ENCODE results near the gene EXT2. TPM values are rescaled to one million over a fixed set of nuclear protein-coding genes. Genes with fewer than 3 reads are reported as not detected.

The EXT2 gene
- total RNA-seq, 3 donors from 2014 or later (not counting 1 experiment from before 2014, with no cell fraction given) = 44.2 to 50.3 (median 45.8) TPM

DNA sequence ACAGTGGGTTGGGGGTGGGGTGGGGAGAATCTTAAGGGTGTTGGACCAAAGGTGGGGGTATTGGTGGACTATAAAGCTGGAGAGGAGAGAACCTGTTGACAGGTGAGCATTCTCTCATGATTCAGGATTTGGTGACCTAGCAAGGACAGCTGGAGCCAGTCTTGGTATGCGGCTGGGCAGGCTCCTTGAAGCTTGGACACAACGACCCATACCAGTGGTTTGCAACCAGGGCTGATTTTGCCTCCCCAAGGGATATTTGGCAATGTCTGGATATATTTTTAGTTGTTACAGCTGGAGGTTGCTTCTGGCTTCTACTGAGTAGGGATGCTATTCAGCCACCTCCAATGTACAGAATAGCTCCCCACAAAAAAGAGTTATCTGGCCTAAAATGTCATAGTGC, 5.6 kb downstream of the EXT2 start:
- Mint-ChIP-seq H3K9me3 (no peaks in the 10 kb centered on the region), H3K27me3 (ENCODE audit: low read depth in 2 of 2) (no peaks in the 10 kb centered on the region), H3K4me3 (no peak overlapping the region), H3K27ac (no peak overlapping the region), H3K36me3 (no peaks in the 10 kb centered on the region), H3K4me1 (peaks cover 30 to 62% of the 10 kb centered on the region in 2 donors)
- Histone ChIP-seq H3K27ac (ENCODE audit: low read length) (no peak overlapping the region), H3K36me3 (ENCODE audit: control insufficient read depth, insufficient read depth, low read length) (no peaks in the 10 kb centered on the region), H3K4me3 (ENCODE audit: low read length) (no peak overlapping the region), H3K4me1 (ENCODE audit: control insufficient read depth, insufficient read depth, low read length) (peaks cover 8% of the 10 kb centered on the region), H3K9me3 (ENCODE audit: control insufficient read depth, insufficient read depth, low read length) (no peaks in the 10 kb centered on the region), H3K27me3 (ENCODE audit: control insufficient read depth, insufficient read depth, low read length) (no peaks in the 10 kb centered on the region)
- DNase-seq = no peak
- ATAC-seq = no peak
- intact Hi-C loops (cut with micrococcal nuclease) = no loop called here
- WGBS (ENCODE audit: insufficient coverage) = 91% methylated on average over 2 of the region's 2 CpGs
- TF ChIP-seq, protein P1, sequence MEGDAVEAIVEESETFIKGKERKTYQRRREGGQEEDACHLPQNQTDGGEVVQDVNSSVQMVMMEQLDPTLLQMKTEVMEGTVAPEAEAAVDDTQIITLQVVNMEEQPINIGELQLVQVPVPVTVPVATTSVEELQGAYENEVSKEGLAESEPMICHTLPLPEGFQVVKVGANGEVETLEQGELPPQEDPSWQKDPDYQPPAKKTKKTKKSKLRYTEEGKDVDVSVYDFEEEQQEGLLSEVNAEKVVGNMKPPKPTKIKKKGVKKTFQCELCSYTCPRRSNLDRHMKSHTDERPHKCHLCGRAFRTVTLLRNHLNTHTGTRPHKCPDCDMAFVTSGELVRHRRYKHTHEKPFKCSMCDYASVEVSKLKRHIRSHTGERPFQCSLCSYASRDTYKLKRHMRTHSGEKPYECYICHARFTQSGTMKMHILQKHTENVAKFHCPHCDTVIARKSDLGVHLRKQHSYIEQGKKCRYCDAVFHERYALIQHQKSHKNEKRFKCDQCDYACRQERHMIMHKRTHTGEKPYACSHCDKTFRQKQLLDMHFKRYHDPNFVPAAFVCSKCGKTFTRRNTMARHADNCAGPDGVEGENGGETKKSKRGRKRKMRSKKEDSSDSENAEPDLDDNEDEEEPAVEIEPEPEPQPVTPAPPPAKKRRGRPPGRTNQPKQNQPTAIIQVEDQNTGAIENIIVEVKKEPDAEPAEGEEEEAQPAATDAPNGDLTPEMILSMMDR (IDR thresholded peaks at IDR 0.05) = no peak

DNA sequence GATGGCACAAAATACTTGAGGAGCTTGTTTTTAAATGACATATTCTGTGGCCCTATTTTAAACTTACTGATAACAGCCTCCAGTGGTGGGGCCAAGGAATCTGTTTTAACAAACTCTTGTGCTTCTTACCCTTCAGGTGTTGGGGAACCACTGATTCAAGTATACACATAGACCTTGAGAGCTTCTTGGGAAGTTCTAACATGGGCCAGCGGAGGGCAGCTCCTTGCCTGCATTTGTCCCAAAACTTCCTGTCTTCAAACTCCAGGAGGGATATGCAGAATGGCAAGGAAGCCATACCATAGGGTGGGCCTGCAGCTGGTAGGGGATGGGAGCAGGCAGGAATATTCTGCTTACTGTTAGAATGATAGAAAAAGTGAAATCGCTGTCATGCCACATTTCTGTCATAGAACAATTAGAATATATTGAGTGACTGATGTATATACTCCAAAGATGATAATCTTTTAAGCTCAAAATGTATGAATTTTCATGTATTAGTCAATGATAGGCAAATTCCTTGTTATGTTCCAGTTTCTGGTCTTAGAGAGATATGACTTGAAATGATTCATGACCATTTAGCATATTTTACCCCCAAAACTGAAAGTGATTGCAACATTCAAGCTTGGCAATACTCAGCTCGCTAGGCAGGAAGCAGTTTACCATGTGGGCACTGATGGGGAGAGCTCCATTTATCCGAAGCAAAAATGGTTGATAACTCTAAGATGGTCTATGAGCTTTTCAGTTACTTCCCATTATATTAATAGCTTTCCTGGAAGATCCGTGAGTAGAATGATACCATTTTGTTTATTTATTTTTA, 9.2 kb downstream of the EXT2 start:
- Mint-ChIP-seq H3K4me1 (peaks cover 25 to 36% of the 10 kb centered on the region in 2 donors), H3K4me3 (no peak overlapping the region), H3K9me3 (no peaks in the 10 kb centered on the region), H3K27me3 (ENCODE audit: low read depth in 2 of 2) (no peaks in the 10 kb centered on the region), H3K36me3 (no peaks in the 10 kb centered on the region), H3K27ac (no peak overlapping the region)
- H3K4me3 ChIP-seq (ENCODE audit: low read length) = no peak overlapping the region
- no peak overlapping the region for H3K27ac ChIP-seq (ENCODE audit: low read length)
- no peaks in the 10 kb centered on the region for H3K4me1 ChIP-seq (ENCODE audit: control insufficient read depth, insufficient read depth, low read length)
- intact Hi-C loops (cut with micrococcal nuclease) = no loop called here
- TF ChIP-seq, protein P1 (IDR thresholded peaks at IDR 0.05) = no peak
- WGBS (ENCODE audit: insufficient coverage) = 80% methylated on average over 4 of the region's 5 CpGs
- DNase-seq (no peak), ATAC-seq (no peak)
- H3K36me3 ChIP-seq (ENCODE audit: control insufficient read depth, insufficient read depth, low read length) = peaks cover 16% of the 10 kb centered on the region
- H3K27me3 ChIP-seq (ENCODE audit: control insufficient read depth, insufficient read depth, low read length) = no peaks in the 10 kb centered on the region
- H3K9me3 ChIP-seq (ENCODE audit: control insufficient read depth, insufficient read depth, low read length) = no peaks in the 10 kb centered on the region

DNA sequence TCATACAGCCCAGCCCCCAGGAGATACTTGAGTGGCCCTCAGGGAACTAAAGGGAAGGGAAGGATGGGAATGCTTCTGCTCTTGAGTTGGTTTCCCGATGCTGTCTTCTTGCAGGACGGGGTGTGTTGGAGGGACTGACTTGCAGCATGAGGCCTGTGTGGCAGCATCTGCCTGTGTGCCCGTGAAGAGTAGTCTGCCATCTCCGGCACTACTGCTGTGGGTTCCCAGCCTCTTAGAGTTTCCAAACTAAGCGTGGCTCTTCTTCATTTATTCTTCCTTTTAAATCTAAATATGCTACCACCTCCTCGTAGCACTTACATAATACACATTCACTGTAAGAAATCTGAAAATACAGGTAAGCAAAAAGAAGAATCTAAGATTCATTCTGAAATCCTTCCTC, 12.8 kb downstream of the EXT2 start:
- Histone ChIP-seq H3K27ac (ENCODE audit: low read length) (no peak overlapping the region), H3K4me3 (ENCODE audit: low read length) (no peak overlapping the region), H3K4me1 (ENCODE audit: control insufficient read depth, insufficient read depth, low read length) (peaks cover 3% of the 10 kb centered on the region), H3K36me3 (ENCODE audit: control insufficient read depth, insufficient read depth, low read length) (peaks cover 30% of the 10 kb centered on the region), H3K27me3 (ENCODE audit: control insufficient read depth, insufficient read depth, low read length) (no peaks in the 10 kb centered on the region), H3K9me3 (ENCODE audit: control insufficient read depth, insufficient read depth, low read length) (no peaks in the 10 kb centered on the region)
- no peaks in the 10 kb centered on the region for H3K9me3 Mint-ChIP-seq
- H3K36me3 Mint-ChIP-seq = no peaks in the 10 kb centered on the region
- ATAC-seq (no peak), DNase-seq (no peak)
- H3K4me3 Mint-ChIP-seq = no peak overlapping the region
- intact Hi-C loops (cut with micrococcal nuclease) = no loop called here
- H3K4me1 Mint-ChIP-seq = peaks cover 9 to 19% of the 10 kb centered on the region in 2 donors
- 95% methylated on average over 6 of the region's 6 CpGs for WGBS (ENCODE audit: insufficient coverage)
- TF ChIP-seq, protein P1 (IDR thresholded peaks at IDR 0.05) = no peak
- no peak overlapping the region for H3K27ac Mint-ChIP-seq
- no peaks in the 10 kb centered on the region for H3K27me3 Mint-ChIP-seq (ENCODE audit: low read depth in 2 of 2)

All from natural killer cell (primary cell).